PC-9 (cell line): ENCODE measurements around the gene POLD2. TPM values are rescaled to one million over a fixed set of nuclear protein-coding genes. Genes with fewer than 3 reads are reported as not detected.

Source experiments
- BruUV-seq: library from RNA; stranded (reverse); fragments of 400-500 nt; replicated peaks from 2 replicates; lab custom pipeline; 2021; lab: Mats Ljungman, UMichigan
- CTCF ChIA-PET: fragments of 300-600 bp; sonication (Branson Sonifier 250); formaldehyde crosslinking; loops from one replicate; lab custom pipeline; 2022; ENCODE audit warnings: antibody characterized with exemption; lab: Charles Lee
- POLR2A ChIA-PET: fragments of 300-600 bp; sonication (Branson Sonifier 250); formaldehyde crosslinking; loops from one replicate; lab custom pipeline; 2022; ENCODE audit warnings: antibody characterized with exemption; ENCODE audit not compliant: unreplicated experiment; lab: Charles Lee
- DNase-seq, 2 experiments: peaks; one replicate each; pipeline versions ENCODE4 v3.0.0 to v3.0.0-alpha.2; 2015 to 2022; ENCODE audit warnings: mixed read lengths in 1 of 2
- H2AFZ ChIP-seq: fragments of 200-600 bp; sonication (generic); 2 replicates; pipeline ENCODE4 v1.8.1; 2017; ENCODE audit warnings: antibody characterized with exemption
- H3F3A ChIP-seq: fragments of 200-600 bp; sonication (generic); 2 replicates; pipeline ENCODE4 v1.8.1; 2017; ENCODE audit warnings: antibody characterized with exemption, mild to moderate bottlenecking, low read depth; ENCODE audit not compliant: insufficient read depth
- H3K27ac ChIP-seq: fragments of 200-600 bp; sonication (generic); 2 replicates; pipeline ENCODE4 v1.6.1; 2016; ENCODE audit warnings: mixed run types
- H3K27me3 ChIP-seq: fragments of 200-600 bp; sonication (generic); 2 replicates; pipeline ENCODE4 v1.6.1; 2016; ENCODE audit warnings: low read depth, mixed run types; ENCODE audit not compliant: insufficient read depth
- H3K36me3 ChIP-seq: fragments of 200-600 bp; sonication (generic); 2 replicates; pipeline ENCODE4 v1.6.1; 2016; ENCODE audit warnings: low read depth, mixed run types
- H3K4me1 ChIP-seq: fragments of 200-600 bp; sonication (generic); replicated peaks from 2 replicates; pipeline ENCODE4 v1.6.1; 2016; ENCODE audit warnings: mixed run types; ENCODE audit not compliant: insufficient read depth
- H3K4me2 ChIP-seq: fragments of 200-600 bp; sonication (generic); 2 replicates; pipeline ENCODE4 v1.6.1; 2017; ENCODE audit warnings: mixed run types
- H3K4me3 ChIP-seq: fragments of 200-600 bp; sonication (generic); 2 replicates; pipeline ENCODE4 v1.6.1; 2016; ENCODE audit warnings: mixed run types
- H3K79me2 ChIP-seq: fragments of 200-600 bp; sonication (generic); 2 replicates; pipeline ENCODE4 v1.6.1; 2017; ENCODE audit warnings: low read depth, mixed run types
- H3K9me2 ChIP-seq: fragments of 200-600 bp; sonication (generic); 2 replicates; pipeline ENCODE4 v1.8.1; 2017; ENCODE audit warnings: mild to moderate bottlenecking; ENCODE audit not compliant: insufficient read depth
- H3K9me3 ChIP-seq: fragments of 200-600 bp; sonication (generic); 2 replicates; pipeline ENCODE4 v1.8.1; 2016; ENCODE audit warnings: low read depth; ENCODE audit not compliant: insufficient read depth
- H4K20me1 ChIP-seq: fragments of 200-600 bp; sonication (generic); 2 replicates; pipeline ENCODE4 v1.8.1; 2017; ENCODE audit not compliant: insufficient read depth
- EZH2 ChIP-seq: fragments of 200-600 bp; sonication (generic); IDR thresholded peaks from 2 replicates; pipeline ENCODE4 v1.8.0; 2017; ENCODE audit warnings: antibody characterized with exemption, low read depth
- intact Hi-C: fragments of 100-400 bp; cut with micrococcal nuclease; formaldehyde crosslinking; loops from one replicate; pipeline ENCODE4 v1.10.0; 2022; ENCODE audit not compliant: unreplicated experiment
- total RNA-seq: library from RNA; stranded (reverse); gene quantifications from 2 replicates; pipeline ENCODE4 v1.2.3, GENCODE V29; 2021
- TF ChIP-seq, protein P1 (sequence below): fragments of 200-600 bp; sonication (generic); conservative IDR thresholded peaks from 2 replicates; pipeline ENCODE4 v1.6.1; 2017; ENCODE audit warnings: mixed run types, antibody characterized with exemption, mild to moderate bottlenecking, moderate library complexity

Gene POLD2
- total RNA-seq, 1 experiment from 2014 or later = 249 TPM

GRCh38 chr7:44100458-44101302, 22.7 kb downstream of the POLD2 start:
- H3K9me2 ChIP-seq = no peaks in the 10 kb centered on the region
- POLR2A ChIA-PET = no interaction called here
- DNase-seq = no peak
- peak overlapping the region; percentile 34; the same call in 1 of the 2 replicates for H2AFZ ChIP-seq
- no peak overlapping the region for H3K4me3 ChIP-seq
- H3F3A ChIP-seq = peaks cover 2% of the 10 kb centered on the region; the same call in 1 of the 2 replicates
- H3K4me2 ChIP-seq = no peak overlapping the region
- no peak for TF ChIP-seq EZH2
- H3K79me2 ChIP-seq = no peaks in the 10 kb centered on the region
- no TSS peak for BruUV-seq
- no peak overlapping the region for H3K27ac ChIP-seq
- H3K27me3 ChIP-seq = no peaks in the 10 kb centered on the region
- H3K9me3 ChIP-seq = no peaks in the 10 kb centered on the region
- intact Hi-C loops = no loop called here
- no peaks in the 10 kb centered on the region for H3K36me3 ChIP-seq
- CTCF ChIA-PET = no interaction called here
- H3K4me1 ChIP-seq = 0 out of 2 replicates have a peak, but pooled peaks cover 7% of the 10 kb centered on the region
- H4K20me1 ChIP-seq = no peaks in the 10 kb centered on the region

DNA sequence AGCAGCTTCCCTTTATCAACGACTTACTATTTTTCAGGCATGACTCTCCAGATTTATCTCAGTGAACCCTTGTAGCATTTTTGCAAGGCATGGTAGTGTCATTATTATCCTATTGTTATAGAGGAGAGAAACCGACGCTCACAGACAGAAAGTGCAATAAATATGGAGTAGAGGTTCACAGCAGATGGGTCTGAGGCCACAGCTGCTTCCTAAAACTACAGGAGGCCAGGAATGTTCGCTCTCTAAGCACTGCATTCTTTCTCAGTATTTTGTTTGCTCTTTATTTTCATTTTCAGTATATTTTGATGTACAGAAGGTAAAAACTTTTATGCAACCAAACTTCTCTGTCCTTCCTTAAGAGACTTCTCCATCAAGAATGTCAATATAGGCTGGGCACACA, 23.7 kb downstream of the POLD2 start:
- Histone ChIP-seq H3K9me2 (no peaks in the 10 kb centered on the region), H4K20me1 (no peaks in the 10 kb centered on the region), H3K27ac (no peak overlapping the region), H3K4me1 (no peaks in the 10 kb centered on the region), H2AFZ (no peak overlapping the region), H3K4me3 (no peak overlapping the region), H3K27me3 (no peaks in the 10 kb centered on the region), H3K79me2 (no peaks in the 10 kb centered on the region), H3F3A (no peaks in the 10 kb centered on the region), H3K9me3 (no peaks in the 10 kb centered on the region), H3K4me2 (no peak overlapping the region), H3K36me3 (no peaks in the 10 kb centered on the region)
- no peak for DNase-seq
- TF ChIP-seq, protein P1, sequence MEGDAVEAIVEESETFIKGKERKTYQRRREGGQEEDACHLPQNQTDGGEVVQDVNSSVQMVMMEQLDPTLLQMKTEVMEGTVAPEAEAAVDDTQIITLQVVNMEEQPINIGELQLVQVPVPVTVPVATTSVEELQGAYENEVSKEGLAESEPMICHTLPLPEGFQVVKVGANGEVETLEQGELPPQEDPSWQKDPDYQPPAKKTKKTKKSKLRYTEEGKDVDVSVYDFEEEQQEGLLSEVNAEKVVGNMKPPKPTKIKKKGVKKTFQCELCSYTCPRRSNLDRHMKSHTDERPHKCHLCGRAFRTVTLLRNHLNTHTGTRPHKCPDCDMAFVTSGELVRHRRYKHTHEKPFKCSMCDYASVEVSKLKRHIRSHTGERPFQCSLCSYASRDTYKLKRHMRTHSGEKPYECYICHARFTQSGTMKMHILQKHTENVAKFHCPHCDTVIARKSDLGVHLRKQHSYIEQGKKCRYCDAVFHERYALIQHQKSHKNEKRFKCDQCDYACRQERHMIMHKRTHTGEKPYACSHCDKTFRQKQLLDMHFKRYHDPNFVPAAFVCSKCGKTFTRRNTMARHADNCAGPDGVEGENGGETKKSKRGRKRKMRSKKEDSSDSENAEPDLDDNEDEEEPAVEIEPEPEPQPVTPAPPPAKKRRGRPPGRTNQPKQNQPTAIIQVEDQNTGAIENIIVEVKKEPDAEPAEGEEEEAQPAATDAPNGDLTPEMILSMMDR = no peak
- TF ChIP-seq EZH2 = no peak
- intact Hi-C loops = no loop called here
- no TSS peak for BruUV-seq
- ChIA-PET CTCF (interaction anchor here (0.5 to 0.6 kb wide), 2 partner anchors 173 to 355 kb away, joined by 3 to 17 read pairs; partner anchors contain the start of gene UBE2D4), POLR2A (no interaction called here)

DNA sequence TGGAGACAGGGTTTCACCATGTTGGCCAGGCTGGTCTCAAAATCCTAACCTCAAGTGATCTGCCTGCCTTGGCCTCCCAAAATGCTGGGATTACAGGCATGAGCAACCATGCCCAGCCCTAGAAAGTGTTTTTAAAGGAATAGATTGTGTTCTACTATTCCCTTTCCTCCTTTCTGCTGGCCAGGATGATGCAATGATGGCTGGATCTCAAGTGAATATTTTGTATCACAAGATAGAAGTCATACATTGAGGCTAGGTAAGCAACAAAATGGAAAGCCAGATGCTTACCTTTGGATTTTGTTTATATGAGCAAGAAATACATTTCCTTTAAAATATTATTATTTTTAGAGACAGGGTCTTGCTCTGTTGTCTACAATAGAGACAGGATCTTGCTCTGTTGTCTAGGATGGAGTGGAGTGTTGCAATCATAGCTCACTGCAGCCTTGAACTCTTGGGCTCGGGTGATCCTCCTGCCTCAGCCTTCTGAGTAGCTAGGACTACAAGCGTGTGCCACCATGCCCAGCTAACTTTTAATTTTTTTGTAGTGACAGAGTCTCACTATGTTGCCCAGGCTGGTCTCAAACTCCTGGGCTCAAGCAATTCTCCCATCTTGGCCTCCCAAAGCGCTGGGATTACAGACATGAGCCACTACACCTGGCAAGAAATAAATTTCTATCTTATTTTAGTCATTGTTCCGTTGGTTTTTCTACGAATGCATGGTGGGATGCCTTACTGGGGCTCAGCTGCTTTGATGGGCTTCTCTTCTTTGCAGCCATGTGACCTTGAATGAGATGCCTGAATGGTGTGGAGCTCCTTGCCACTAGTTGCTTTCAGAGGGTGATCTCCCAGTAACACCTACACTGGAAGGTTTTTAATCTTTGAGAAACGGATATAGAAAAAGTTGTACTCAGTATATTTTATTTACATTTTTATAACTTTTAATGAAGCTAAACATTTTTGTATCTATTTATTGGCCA, 25.0 kb downstream of the POLD2 start:
- BruUV-seq = no TSS peak
- Histone ChIP-seq H3K27ac (no peak overlapping the region), H3K4me3 (no peak overlapping the region), H4K20me1 (no peaks in the 10 kb centered on the region), H2AFZ (no peak overlapping the region), H3K9me2 (no peaks in the 10 kb centered on the region), H3F3A (no peaks in the 10 kb centered on the region), H3K36me3 (no peaks in the 10 kb centered on the region), H3K79me2 (no peaks in the 10 kb centered on the region), H3K4me1 (no peaks in the 10 kb centered on the region), H3K27me3 (no peaks in the 10 kb centered on the region), H3K4me2 (no peak overlapping the region), H3K9me3 (no peaks in the 10 kb centered on the region)
- intact Hi-C loops = no loop called here
- DNase-seq = no peak
- ChIA-PET CTCF (no interaction called here), POLR2A (no interaction called here)
- TF ChIP-seq, protein P1 = no peak
- no peak for TF ChIP-seq EZH2
